D341Med (cell line): ENCODE data around the gene NDUFS2.
A peak's percentile ranks its signal among the peaks of the same experiment; 100 is the strongest.

Experiments
- DNase-seq: peaks from one replicate; pipeline ENCODE4 v3.0.0; 2012; ENCODE audit warnings: low spot score

NDUFS2 gene

GRCh38 chr1:161201836-161202712 is at the start of gene NDUFS2:
NDUFS2 (plus strand) TSS chr1:161202367; CDS start chr1:161202386, 19 bp downstream.
- DNase-seq = peak; percentile 94

GRCh38 chr1:161153176-161153575 is 49.0 kb upstream of the NDUFS2 start:
- no peak for DNase-seq

- DNase-seq = peak; percentile 87
Measured at GRCh38 chr1:161153682-161154337, 48.4 kb upstream of the NDUFS2 start, which contains the start of gene UFC1. UFC1 (plus strand) TSS chr1:161153978; CDS start chr1:161153998, 20 bp downstream.

- no peak for DNase-seq
Measured at GRCh38 chr1:161157867-161158266, 44.3 kb upstream of the NDUFS2 start.

GRCh38 chr1:161158316-161159010 is 43.7 kb upstream of the NDUFS2 start:
- no peak for DNase-seq

GRCh38 chr1:161159087-161159912 is 42.9 kb upstream of the NDUFS2 start, which contains the start of gene USP21:
USP21 (plus strand) TSS chr1:161159500; CDS start chr1:161160641, 1,141 bp downstream.
- DNase-seq = peak; percentile 99

GRCh38 chr1:161159913-161160243 is 42.3 kb upstream of the NDUFS2 start:
- DNase-seq = no peak

- no peak for DNase-seq
Measured at GRCh38 chr1:161160671-161161145, 41.5 kb upstream of the NDUFS2 start.

- DNase-seq = no peak
Measured at GRCh38 chr1:161161652-161162051, 40.5 kb upstream of the NDUFS2 start.

- DNase-seq = no peak
Measured at GRCh38 chr1:161162052-161162451, 40.1 kb upstream of the NDUFS2 start.

- no peak for DNase-seq
Measured at GRCh38 chr1:161162806-161163205, 39.4 kb upstream of the NDUFS2 start.

- no peak for DNase-seq
Measured at GRCh38 chr1:161163793-161164192, 38.4 kb upstream of the NDUFS2 start.

- no peak for DNase-seq
Measured at GRCh38 chr1:161164901-161165610, 37.1 kb upstream of the NDUFS2 start.

- DNase-seq = peak; percentile 92
Measured at GRCh38 chr1:161165742-161166668, 36.2 kb upstream of the NDUFS2 start, which contains the start of gene PPOX. PPOX (plus strand) TSS chr1:161166426; CDS start chr1:161166848, 422 bp downstream.

GRCh38 chr1:161166669-161167548 is 35.3 kb upstream of the NDUFS2 start:
- peak; percentile 56 for DNase-seq

- no peak for DNase-seq
Measured at GRCh38 chr1:161168906-161169305, 33.3 kb upstream of the NDUFS2 start.

GRCh38 chr1:161171191-161171590 is 31.0 kb upstream of the NDUFS2 start:
- no peak for DNase-seq

GRCh38 chr1:161171696-161172095 is 30.5 kb upstream of the NDUFS2 start:
- DNase-seq = no peak

GRCh38 chr1:161172349-161172748 is 29.8 kb upstream of the NDUFS2 start:
- no peak for DNase-seq
